Fibroblast of skin of left biceps (primary cell): ENCODE data around the gene METRN.
"Not testable (repeated sequence)": the region's sequence is repeated elsewhere in the genome, so short reads cannot be mapped to it uniquely, and the experiment has no call there.

Experiments used
- DNase-seq, 2 experiments: peaks; one replicate each; pipeline ENCODE4 v3.0.0-alpha.2; 2013; ENCODE audit warnings: low read depth in 2 of 2

Gene METRN

GRCh38 chr16:734981-735881 lies 20.3 kb downstream of the METRN start:
- no peak for DNase-seq

- DNase-seq: no peak
Observed at GRCh38 chr16:735982-736453, 21.1 kb downstream of the METRN start.

DNA sequence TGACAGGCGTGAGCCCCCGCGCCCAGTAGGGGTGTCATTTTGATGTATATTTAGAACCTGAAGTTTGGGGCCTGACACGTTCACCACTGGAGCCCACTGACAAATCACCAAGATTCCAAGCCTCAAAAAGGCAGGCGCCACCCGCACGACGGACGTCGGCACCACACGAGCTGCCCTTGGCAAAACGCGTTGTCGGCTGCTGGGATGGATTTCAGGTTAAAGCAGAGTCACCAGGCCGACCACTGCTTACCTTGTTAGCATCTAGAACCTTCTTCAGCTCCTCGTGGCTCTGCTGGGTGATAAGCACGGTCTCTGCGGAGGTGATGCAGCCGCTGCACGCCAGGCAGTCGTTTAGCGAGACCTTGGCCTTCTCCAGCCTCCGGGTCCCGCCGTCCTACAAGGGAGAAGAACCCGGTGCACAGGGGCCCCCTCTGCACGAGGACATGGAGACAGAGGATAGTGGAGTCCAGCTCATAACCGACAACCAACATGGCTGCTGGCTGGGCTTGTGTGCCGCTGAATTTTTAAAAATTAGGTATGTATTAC lies 22.1 kb downstream of the METRN start:
- DNase-seq: no peak

GRCh38 chr16:739560-740458 lies 24.9 kb downstream of the METRN start:
- no peak for DNase-seq

GRCh38 chr16:740459-740763 lies 25.5 kb downstream of the METRN start:
- DNase-seq: no peak

DNA sequence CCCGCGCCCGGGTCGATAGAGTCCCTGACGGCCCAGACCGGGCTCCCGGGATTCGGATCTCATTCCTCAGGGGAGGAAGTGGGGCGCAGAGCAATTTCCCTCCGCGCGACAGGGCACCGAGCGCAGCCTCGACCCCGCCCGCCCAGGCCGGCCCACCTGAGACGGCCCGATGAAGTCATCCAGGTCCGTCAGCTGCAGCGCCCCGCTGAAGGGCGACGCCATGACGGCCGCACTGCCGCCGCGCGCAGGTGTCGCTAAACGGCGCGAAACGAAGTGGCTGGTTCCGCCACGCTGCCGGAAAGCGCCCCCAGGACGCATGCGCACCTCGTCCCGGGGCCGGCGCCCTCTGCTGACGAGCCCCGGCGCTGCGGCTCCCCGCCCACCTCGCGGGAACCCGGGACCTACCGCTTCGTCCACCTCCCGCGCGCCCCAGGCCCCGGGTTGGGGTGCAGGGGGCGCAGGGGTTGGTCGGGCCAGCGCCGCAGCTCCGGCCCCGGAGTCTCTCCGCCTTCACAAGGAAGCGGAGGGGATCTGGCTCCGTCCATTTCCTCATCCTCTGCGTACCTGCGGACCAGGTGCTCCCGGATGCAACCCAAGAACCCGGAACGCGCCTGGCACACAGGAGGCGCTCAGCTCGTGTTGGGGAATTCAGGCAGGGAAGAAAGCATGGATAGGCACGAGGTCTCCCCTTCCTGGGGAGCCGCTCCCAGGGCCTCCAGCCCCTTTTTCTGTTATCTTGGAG lies 26.0 kb downstream of the METRN start, which contains the start of gene CIAO3:
CIAO3 (minus strand) TSS at position 234 of the 742 bp plus-strand sequence; CDS start at position 222, 12 bp downstream.
- peak; percentile 69 to 73 for DNase-seq

DNA sequence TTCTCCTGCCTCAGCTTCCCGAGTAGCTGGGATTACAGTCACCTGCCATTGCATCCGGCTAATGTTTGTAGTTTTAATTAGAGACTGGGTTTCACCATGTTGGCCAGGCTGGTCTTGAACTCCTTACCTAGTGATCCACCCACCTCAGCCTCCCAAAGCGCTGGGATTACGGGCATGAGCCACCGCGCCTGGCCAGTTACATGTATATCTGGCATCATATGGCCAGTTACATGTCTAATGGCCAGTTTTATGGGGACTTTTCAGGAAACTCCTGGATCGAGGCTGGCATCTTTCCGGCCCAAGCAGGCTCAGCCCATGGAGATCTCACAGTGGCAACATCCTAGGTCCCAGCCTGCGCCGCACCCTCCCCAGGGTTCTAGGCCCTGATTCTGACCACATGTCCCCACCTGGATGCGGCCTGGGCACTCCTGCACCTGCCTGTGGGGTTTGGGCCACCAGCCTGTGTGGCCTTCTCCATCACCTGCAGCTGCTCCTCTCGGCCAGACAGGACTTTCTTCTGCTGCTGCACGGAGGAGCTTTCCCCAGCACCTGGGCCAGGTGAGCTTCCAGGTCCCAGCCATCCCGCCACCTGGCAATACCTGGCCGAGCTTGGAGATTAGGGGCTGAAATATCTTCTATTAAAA lies 27.2 kb downstream of the METRN start:
- DNase-seq: no peak

DNA sequence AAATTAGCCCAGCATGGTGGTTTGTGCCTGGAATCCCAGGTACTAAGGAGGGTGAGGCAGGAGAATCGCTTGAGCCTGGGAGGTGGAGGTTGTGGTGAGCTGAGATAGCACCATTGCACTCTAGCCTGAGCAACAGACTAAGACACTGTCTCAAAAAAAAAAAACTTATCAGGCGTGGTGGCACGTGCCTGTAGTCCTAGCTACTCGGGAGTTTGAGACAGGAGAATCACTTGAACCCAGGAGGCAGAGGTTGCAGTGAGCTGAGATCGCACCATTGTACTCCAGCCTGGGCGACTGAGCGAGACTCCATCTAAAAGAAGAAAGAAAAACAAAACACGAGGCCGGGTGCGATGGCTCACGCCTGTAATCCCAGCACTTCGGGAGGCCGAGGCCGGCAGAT lies 28.0 kb downstream of the METRN start:
- not testable (repeated sequence) for DNase-seq

- no peak for DNase-seq
Observed at GRCh38 chr16:743794-744500, 29.0 kb downstream of the METRN start.

DNA sequence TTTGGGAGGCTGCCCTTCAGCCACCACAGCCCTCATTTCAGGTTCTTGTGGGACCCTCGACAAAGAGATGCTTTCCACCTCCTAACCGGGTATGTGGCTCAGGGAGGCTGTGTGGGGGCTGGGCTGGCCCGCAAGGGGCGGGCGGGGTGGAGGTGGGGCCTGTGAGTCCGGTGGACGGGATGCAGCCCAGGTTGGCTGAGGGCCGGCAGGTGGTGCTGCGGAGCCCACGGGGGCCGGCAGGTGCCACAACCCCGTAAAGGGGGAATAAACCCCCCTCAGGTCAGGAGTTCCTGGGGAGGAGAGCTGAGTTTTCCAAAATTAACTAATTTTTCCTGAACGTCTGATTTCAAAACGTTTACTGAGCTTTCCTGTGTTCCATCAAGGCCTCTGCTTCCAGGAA lies 30.8 kb downstream of the METRN start:
- DNase-seq: no peak

- no peak for DNase-seq
Observed at GRCh38 chr16:746637-747036, 31.7 kb downstream of the METRN start.

- DNase-seq: no peak
Observed at GRCh38 chr16:747978-748746, 33.2 kb downstream of the METRN start.

DNA sequence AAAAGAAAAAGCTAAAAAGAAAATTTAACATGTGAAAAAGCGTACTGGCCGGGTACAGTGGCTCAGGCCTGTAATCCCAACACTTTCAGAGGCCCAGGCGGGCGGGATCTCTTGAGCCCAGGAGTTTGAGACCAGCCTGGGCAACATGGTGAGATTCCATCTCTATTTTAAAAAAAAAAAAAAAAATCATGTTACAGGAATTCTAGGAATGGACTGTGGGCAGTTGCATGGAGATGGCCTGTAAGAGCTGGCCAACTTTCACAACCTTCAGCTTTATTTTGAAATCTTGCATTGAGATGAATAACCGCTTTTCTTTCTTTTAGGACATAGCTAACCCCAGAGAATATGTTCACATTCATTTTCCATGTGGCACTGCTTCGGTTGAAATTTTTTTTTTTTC lies 34.1 kb downstream of the METRN start:
- peak; percentile 33 to 42 for DNase-seq

DNA sequence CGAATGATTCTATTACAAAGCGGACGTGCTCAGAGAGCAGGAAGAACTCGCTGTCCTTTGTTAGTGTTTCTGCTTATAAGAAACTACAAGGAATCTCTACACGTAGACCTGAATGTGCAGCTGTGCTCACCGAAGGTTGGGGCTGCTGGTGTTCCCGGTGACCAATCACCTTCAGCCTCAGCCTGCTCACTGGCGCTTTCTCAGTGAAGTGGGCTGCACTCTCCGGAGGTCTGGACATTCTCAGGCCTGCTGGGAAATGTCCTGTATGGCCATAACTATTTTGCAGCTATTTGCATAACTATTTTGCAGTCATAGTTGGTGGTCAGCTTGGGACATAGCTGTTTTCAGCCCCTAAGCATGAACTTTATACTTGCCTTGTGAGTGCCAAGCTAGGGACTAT lies 35.6 kb downstream of the METRN start:
- DNase-seq: no peak

GRCh38 chr16:751152-752006 lies 36.5 kb downstream of the METRN start:
- no peak for DNase-seq

GRCh38 chr16:752007-752312 lies 37.0 kb downstream of the METRN start:
- no peak for DNase-seq

GRCh38 chr16:754121-754607 lies 39.2 kb downstream of the METRN start:
- DNase-seq: not testable (repeated sequence)

DNA sequence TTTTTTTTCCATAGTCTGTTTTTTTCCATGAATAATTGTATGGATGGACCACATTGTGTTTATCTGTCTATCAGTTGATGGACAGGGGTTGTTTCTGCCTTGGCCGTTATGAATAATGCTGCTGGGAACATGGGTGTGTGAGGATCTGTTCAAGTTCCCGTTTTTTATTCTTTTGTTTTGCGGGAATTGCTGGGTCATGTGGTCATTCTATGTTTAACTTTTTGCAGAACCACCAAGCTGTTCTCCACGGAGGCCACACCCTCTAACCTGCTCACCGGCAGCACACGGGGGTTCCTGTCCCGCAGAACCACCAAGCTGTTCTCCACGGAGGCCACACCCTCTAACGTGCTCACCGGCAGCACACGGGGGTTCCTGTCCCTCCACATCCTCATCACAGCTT lies 39.7 kb downstream of the METRN start:
- no peak for DNase-seq

- no peak for DNase-seq
Observed at GRCh38 chr16:756428-756827, 41.5 kb downstream of the METRN start.
